Right lobe of liver (tissue), 4 donors: Measurements from ENCODE around the gene TMC1.

Experiments
- CTCF ChIP-seq, 4 donors: fragments of 200-600 bp in 3 of 4; fragments of 450-650 bp in 1 of 4; IDR thresholded peaks; one replicate each; pipeline versions ENCODE4 v1.5.1 to v1.8.0; 2016 to 2022; ENCODE audit warnings: antibody characterized with exemption in 4 of 4, mild to moderate bottlenecking in 2 of 4
- POLR2A ChIP-seq: fragments of 450-650 bp; IDR thresholded peaks from one replicate; pipeline ENCODE4 v1.6.1; 2017; ENCODE audit warnings: antibody characterized with exemption, mild to moderate bottlenecking
- donor health status: DM: no; HTN: no; CAD: no.
- donor health status: DM: no; HTN: no; CAD: no.
- donor health status: DM: no; HTN: yes; CAD: no.

GRCh38 chr9:72524820-72525540 is 3.6 kb downstream of the TMC1 start:
- no peak for TF ChIP-seq CTCF (IDR thresholded peaks at IDR 0.05)
- TF ChIP-seq POLR2A = no peak
